Stomach (tissue), 9 donors: ENCODE measurements around the gene PSMD1. TPM values are rescaled to one million over a fixed set of nuclear protein-coding genes. Genes with fewer than 3 reads are reported as not detected.

Experiments
- DNase-seq, 2 donors: peaks; one replicate each; pipeline versions ENCODE4 v3.0.0 to v3.0.0-alpha.2; 2013 to 2019
- H3K27ac ChIP-seq, 5 donors: fragments of 200-600 bp in 4 of 5; sonication (generic) in 4 of 5; one replicate each; pipeline ENCODE4 v1.5.1; 2013 to 2019; ENCODE audit warnings: mild to moderate bottlenecking in 1 of 5, moderate library complexity in 1 of 5
- H3K27me3 ChIP-seq, 3 donors: fragments of 200-600 bp; sonication (generic); one replicate each; pipeline ENCODE4 v1.5.1; 2017 to 2019; ENCODE audit warnings: mixed run types in 1 of 3
- H3K36me3 ChIP-seq, 4 donors: fragments of 200-600 bp; sonication (generic); 1 replicate in 3 of 4; 2 replicates in 1 of 4; pipeline ENCODE4 v1.5.1; 2016 to 2019
- H3K4me1 ChIP-seq, 4 donors: fragments of 200-600 bp; sonication (generic); one replicate each; pipeline ENCODE4 v1.5.1; 2016 to 2019
- H3K4me3 ChIP-seq, 4 donors: fragments of 200-600 bp; sonication (generic) in 3 of 4; one replicate each; pipeline ENCODE4 v1.5.1; 2016 to 2019; ENCODE audit warnings: mild to moderate bottlenecking in 1 of 4
- H3K9me3 ChIP-seq, 4 donors: fragments of 200-600 bp; sonication (generic); one replicate each; pipeline ENCODE4 v1.5.1; 2016 to 2019
- CTCF ChIP-seq, 7 experiments: fragments of 450-650 bp in 4 of 7; fragments of 200-600 bp in 3 of 7; sonication (generic) in 3 of 7; IDR thresholded peaks; one replicate each; pipeline ENCODE4 v1.5.1; 2016 to 2019; ENCODE audit warnings: antibody characterized with exemption in 7 of 7, control low read depth in 2 of 7, mild to moderate bottlenecking in 1 of 7
- EP300 ChIP-seq: sonication (generic); formaldehyde crosslinking; IDR thresholded peaks from one replicate; pipeline ENCODE4 v1.6.1; 2017; ENCODE audit warnings: antibody characterized with exemption
- POLR2A ChIP-seq, 4 donors: fragments of 450-650 bp; IDR thresholded peaks; one replicate each; pipeline ENCODE4 v1.6.1; 2016; ENCODE audit warnings: antibody characterized with exemption in 4 of 4, control low read depth in 2 of 4, mild to moderate bottlenecking in 1 of 4, moderate library complexity in 1 of 4
- POLR2AphosphoS5 ChIP-seq, 3 donors: sonication (generic); formaldehyde crosslinking; IDR thresholded peaks; one replicate each; pipeline ENCODE4 v1.6.1; 2016; ENCODE audit warnings: antibody characterized with exemption in 3 of 3
- WGBS, 5 donors: extraction: QIAGEN DNeasy Blood & Tissue Kit in 3 of 5; methylation state at CpG; one replicate each; pipeline versions ENCODE4 v1.1.5 to v1.1.7; 2013 to 2018; 5-methylcytosine and 5-hydroxymethylcytosine counted together
- intact Hi-C: fragments of 100-400 bp; cut with DNase I; formaldehyde crosslinking; loops from one replicate; pipeline ENCODE4 v1.15.1; 2023; ENCODE audit warnings: low total_unique reads
- polyA plus RNA-seq, 3 donors: library from polyadenylated mRNA; stranded (reverse); fragments of 200-250 nt; gene quantifications; one replicate each; pipeline ENCODE4 v1.2.3, GENCODE V29; 2013
- total RNA-seq, 5 donors: library from RNA; depleted of rRNA; stranded (reverse); fragments of >200 nt; gene quantifications; one replicate each; pipeline versions ENCODE4 v1.1.0 to v1.2.3, GENCODE V29; 2014 to 2016
- donor health status: healthy with polysubstance abuse.
- donor health status: Bipolar disorder and iron deficiency.
- donor health status: healthy.

Gene PSMD1
- total and polyA plus RNA-seq, 8 donors = 31.9 to 96.4 (median 45.6) TPM

GRCh38 chr2:231181860-231182512, 125.3 kb downstream of the PSMD1 start:
- peak overlapping the region in 3 of 5 donors; percentile 29 to 38 (median 29) for H3K27ac ChIP-seq
- intact Hi-C loops = no loop called here

GRCh38 chr2:231182513-231182899, 125.8 kb downstream of the PSMD1 start:
- Histone ChIP-seq H3K4me3 (no peak overlapping the region), H3K9me3 (no peaks in the 10 kb centered on the region), H3K27me3 (no peaks in the 10 kb centered on the region), H3K27ac (peak overlapping the region in 3 of 5 donors; percentile 3 to 29 (median 14)), H3K4me1 (peaks cover 7 to 43% (median 15%) of the 10 kb centered on the region in 4 donors), H3K36me3 (no peaks in the 10 kb centered on the region)
- DNase-seq = peak in 1 of 2 donors; percentile 22
- intact Hi-C loops = no loop called here
- WGBS, 5 donors = 76 to 83% (median 77%) methylated on average over 8 of the region's 8 CpGs
- no peak for TF ChIP-seq POLR2AphosphoS5 (IDR thresholded peaks at IDR 0.05)
- TF ChIP-seq POLR2A (IDR thresholded peaks at IDR 0.05) = no peak
- no peak for TF ChIP-seq CTCF (IDR thresholded peaks at IDR 0.05)
- no peak for TF ChIP-seq EP300

More at GRCh38 chr2:231181860-231182512, 125.3 kb downstream of the PSMD1 start:
- Histone ChIP-seq H3K27me3 (no peaks in the 10 kb centered on the region), H3K4me1 (peaks cover 7 to 43% (median 15%) of the 10 kb centered on the region in 4 donors), H3K4me3 (no peak overlapping the region), H3K36me3 (no peaks in the 10 kb centered on the region), H3K9me3 (no peaks in the 10 kb centered on the region)
- peak in 1 of 2 donors; percentile 42 for DNase-seq
- no peak for TF ChIP-seq POLR2A (IDR thresholded peaks at IDR 0.05)
- TF ChIP-seq POLR2AphosphoS5 (IDR thresholded peaks at IDR 0.05) = peak in 1 of 3 donors; percentile 52
- no peak for TF ChIP-seq CTCF (IDR thresholded peaks at IDR 0.05)
- no peak for TF ChIP-seq EP300
- WGBS, 5 donors = 56 to 66% (median 65%) methylated on average over 11 to 12 of the region's 12 CpGs

GRCh38 chr2:231183851-231184250, 127.2 kb downstream of the PSMD1 start:
- Histone ChIP-seq H3K27me3 (no peaks in the 10 kb centered on the region), H3K4me1 (peaks cover 7 to 43% (median 15%) of the 10 kb centered on the region in 4 donors), H3K4me3 (no peak overlapping the region), H3K27ac (no peak overlapping the region), H3K9me3 (no peaks in the 10 kb centered on the region), H3K36me3 (no peaks in the 10 kb centered on the region)
- TF ChIP-seq CTCF (IDR thresholded peaks at IDR 0.05) = no peak
- no peak for TF ChIP-seq POLR2A (IDR thresholded peaks at IDR 0.05)
- TF ChIP-seq POLR2AphosphoS5 (IDR thresholded peaks at IDR 0.05) = no peak
- no peak for TF ChIP-seq EP300
- 84 to 91% (median 89%) methylated on average over 7 to 8 of the region's 8 CpGs for WGBS, 5 donors
- intact Hi-C loops = no loop called here
- DNase-seq = peak in 1 of 2 donors; percentile 11

GRCh38 chr2:231184319-231184718, 127.7 kb downstream of the PSMD1 start:
- 91 to 94% (median 92%) methylated on average over 4 of the region's 4 CpGs for WGBS, 5 donors
- Histone ChIP-seq H3K27ac (no peak overlapping the region), H3K4me3 (no peak overlapping the region), H3K27me3 (no peaks in the 10 kb centered on the region), H3K36me3 (no peaks in the 10 kb centered on the region), H3K9me3 (no peaks in the 10 kb centered on the region), H3K4me1 (peaks cover 7 to 42% (median 15%) of the 10 kb centered on the region in 4 donors)
- DNase-seq = no peak
- intact Hi-C loops = no loop called here
- no peak for TF ChIP-seq POLR2AphosphoS5 (IDR thresholded peaks at IDR 0.05)
- TF ChIP-seq EP300 = no peak
- TF ChIP-seq CTCF (IDR thresholded peaks at IDR 0.05) = no peak
- no peak for TF ChIP-seq POLR2A (IDR thresholded peaks at IDR 0.05)
